C4-2B (cell line): ENCODE results near the gene TFPI.

ENCODE experiments used
- CTCF ChIP-seq: fragments of 450-650 bp; conservative IDR thresholded peaks from 2 replicates; pipeline ENCODE4 v1.5.1; 2017; ENCODE audit warnings: mild to moderate bottlenecking
- ZFX ChIP-seq: fragments of 450-650 bp; IDR thresholded peaks from 2 replicates; pipeline ENCODE4 v1.6.1; 2017

GRCh38 chr2:187576906-187577305, 22.7 kb upstream of the TFPI start:
- TF ChIP-seq CTCF = no peak
- no peak for TF ChIP-seq ZFX
